HG03558 (cell line): ENCODE data around the gene RUNX1.
"Not testable (repeated sequence)": the region's sequence is repeated elsewhere in the genome, so short reads cannot be mapped to it uniquely, and the experiment has no call there.

Experiments used
- ATAC-seq: cut with Tn5 transposase; IDR thresholded peaks from one replicate; pipeline ENCODE4 v1.9.1; 2021; ENCODE audit warnings: moderate number of reproducible peaks; ENCODE audit not compliant: unreplicated experiment; ENCODE audit errors: extremely low read depth

RUNX1 gene

GRCh38 chr21:34805157-34805556, 243.9 kb downstream of the RUNX1 start:
- no peak for ATAC-seq

- not testable (repeated sequence) for ATAC-seq
These were observed 244.5 kb downstream of the RUNX1 start for GRCh38 chr21:34804584-34804983.

DNA sequence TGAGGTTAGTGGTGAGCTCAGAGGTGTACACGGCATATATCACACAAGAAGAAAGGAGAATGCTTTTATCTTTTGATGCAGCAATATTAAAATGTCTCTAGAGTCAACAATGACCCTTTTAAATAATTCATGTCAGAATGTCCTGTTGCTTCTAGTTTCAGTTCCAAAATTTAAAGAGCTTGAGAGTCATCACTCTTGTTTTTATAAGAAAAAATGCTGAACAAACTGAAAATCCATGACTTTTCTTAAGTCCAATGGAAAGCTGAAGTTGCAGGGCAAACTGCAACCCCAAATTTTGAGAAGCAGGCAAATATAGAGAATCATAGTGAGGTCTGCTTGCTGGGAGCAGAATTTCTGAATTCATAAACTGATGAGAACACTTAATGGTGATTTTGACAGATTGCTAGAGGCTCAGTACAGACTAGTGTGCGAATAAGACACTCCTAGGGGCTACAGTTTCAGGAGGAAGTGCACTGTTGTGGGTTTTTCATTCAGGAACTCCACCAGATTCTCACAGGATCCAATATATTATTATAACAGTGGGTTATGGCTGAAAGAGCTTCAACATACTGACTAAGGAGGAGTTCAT, 245.2 kb downstream of the RUNX1 start:
- ATAC-seq, result no peak

GRCh38 chr21:34802180-34802899, 246.8 kb downstream of the RUNX1 start:
- ATAC-seq, result no peak

DNA sequence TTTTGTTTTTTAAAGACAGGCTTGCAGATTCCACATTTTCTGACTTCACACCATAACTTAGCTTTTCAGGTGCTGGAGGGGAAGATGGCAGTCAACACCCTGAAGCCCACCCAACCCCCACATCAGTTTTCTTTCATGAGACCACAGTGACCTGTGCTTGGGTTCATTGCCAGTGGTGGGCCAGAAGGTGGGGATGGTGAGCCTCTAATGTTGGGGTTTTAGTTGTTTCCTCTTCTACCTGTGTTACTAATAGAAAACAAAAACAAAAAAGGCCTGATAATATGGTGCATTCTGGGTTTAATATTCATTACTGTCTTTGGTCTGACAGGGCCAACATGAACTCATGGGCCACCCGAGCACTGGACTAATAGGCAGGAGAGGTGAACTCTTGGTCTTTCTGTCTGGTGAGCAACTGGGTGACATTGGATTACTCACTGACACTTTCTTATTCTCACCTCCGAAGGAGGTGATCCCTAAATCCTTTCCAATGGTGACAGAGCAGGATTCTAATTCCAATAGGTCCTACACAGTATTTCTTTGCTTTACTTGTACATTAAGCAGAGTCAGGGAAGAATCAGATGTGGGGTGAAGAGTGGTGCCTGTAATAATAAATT, 247.5 kb downstream of the RUNX1 start:
- no peak for ATAC-seq

DNA sequence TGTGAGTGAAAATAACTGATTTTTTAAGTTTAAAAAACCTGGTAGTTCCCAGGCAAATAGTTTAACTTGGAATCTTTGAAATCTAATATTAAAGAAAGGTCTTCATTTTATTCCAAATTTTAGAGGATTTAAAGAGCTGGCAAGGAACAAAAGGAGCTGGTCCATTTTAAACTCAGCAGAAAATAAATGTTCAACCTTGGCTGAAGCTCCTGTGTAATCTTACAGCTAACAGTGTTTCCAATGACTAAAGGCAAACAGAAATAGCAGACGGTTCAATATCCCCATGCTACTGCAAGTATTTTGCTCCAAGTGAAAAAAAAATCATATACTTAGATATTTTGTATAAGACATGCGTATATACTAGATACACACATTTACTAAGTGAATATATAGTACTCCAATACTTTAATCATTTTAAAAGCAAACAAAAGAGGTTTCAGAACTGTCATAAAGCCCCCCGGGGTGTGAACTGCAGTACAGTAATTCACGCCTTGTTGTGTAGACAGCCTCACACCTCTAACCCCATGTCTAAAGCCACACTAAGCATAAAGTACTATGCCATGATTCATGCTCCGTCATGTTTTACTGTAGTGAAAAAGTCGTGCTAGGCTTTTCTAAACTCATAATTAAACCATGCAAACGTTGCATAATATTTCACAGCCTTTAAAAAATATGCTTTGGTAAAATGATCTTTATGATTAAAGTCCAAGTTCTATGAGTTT, 248.1 kb downstream of the RUNX1 start:
- ATAC-seq, result no peak

DNA sequence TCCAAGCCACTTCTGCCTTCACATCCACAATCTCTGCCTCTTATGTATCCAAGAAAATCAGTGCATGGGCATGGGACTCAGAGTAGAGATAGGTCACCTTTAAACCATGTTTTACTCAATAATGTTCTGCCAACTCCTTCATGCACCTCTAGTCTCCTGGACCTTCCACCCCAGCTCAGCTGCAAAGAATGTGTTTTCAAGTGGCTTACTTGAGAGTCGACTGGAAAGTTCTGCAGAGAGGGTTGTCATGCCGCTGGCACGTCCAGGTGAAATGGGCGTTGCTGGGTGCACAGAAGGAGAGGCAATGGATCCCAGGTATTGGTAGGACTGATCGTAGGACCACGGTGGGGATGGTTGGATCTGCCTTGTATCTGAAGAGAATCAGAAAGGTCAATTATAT, 250.0 kb downstream of the RUNX1 start:
- ATAC-seq, result no peak

GRCh38 chr21:34797921-34798535, 251.1 kb downstream of the RUNX1 start:
- no peak for ATAC-seq

DNA sequence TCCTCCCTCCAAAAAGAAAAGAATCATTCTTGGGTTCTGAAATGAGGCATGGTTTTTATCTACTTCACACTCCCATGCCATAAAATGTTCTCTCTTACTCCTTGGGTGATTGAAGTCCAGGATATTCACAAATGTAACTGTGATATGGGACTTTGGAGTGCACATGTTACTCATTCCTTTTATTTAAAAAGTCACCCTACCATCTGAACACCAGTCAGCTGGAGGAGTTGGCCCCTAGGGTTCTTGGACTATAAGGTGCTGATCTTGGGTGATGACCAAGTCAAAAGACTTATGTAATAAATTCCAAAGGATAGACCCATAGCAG, 251.9 kb downstream of the RUNX1 start:
- no peak for ATAC-seq

DNA sequence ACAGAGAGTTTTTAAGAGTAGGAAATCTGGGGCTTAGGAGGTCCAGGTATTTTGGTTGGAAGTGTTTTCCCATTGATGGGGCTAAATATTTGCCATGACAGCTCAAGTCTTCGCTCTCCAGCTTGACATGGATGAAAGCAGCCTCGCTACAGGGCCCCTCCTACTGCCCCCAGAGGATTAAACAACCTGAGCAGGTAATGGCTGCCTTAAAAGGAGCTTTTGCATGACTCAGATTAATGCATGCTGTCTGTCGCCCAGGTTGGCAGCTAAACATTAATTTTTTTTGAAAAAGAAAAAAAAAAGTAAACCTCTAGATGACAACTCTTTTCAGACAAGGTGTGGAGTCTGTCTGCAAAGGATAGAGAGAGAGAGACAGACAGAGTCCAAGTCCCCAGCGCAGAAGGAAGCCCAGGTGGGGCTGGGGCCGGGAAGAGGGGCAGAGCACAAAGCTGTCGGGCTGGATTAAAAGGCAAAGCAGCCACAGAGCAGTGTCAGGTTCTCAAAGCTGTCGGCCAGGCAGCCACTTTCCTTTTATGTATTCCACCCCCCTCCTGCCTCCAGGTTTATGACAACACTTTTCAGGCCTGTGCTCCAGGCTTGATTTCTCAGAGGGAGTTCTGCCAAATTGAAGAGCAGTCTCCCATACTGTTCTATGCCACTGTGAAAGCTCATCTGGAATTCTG, 252.4 kb downstream of the RUNX1 start:
- ATAC-seq, result no peak

DNA sequence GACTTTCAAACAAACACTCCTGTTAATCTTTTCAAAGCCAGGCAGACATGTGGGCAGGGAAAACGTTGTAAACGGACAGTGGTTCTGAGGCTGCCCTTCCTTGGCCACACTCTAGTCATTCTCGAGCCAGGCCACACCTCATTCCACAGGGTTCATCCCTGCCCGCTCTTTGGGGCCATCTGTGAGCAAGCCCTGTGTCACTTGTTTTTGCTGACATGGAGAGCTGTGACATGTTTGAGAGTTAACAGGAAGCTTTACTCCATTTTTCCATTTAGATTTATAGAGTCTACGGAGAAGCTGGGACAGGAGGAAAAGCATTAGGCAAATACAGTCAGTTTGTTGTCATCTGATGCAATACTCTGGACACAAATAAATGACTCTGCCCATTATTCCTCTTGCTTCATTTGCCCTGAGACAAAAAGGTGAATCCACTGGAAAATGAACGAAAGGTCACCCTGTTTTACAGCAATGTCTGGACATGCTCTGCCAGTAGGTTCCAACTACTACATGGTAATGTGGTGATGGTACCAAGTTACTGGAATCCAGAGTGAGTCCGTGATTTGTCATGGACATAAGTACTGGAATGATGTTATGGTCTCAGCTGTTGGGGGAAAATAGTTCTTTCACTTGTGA, 253.4 kb downstream of the RUNX1 start:
- ATAC-seq, result no peak

DNA sequence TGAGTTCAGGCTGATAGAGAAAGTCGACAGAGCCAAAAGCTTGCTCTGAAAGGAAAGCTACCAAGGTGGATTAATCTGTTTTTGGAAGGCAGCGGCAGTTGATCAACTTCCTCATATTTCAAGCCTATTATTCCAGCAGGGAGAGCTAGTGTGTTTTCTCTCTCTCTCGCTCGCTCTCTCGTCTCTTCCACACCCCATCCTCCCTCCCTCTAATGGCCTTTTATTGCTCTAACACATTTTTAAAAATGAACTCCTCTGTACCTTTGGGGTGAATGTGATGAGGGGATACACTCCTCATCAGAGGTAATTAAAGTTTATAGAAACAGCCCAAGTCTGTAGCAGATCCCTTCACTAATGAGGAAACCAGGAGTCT, 253.9 kb downstream of the RUNX1 start:
- ATAC-seq, result no peak

- no peak for ATAC-seq
These were observed 254.4 kb downstream of the RUNX1 start for GRCh38 chr21:34794686-34795085.

DNA sequence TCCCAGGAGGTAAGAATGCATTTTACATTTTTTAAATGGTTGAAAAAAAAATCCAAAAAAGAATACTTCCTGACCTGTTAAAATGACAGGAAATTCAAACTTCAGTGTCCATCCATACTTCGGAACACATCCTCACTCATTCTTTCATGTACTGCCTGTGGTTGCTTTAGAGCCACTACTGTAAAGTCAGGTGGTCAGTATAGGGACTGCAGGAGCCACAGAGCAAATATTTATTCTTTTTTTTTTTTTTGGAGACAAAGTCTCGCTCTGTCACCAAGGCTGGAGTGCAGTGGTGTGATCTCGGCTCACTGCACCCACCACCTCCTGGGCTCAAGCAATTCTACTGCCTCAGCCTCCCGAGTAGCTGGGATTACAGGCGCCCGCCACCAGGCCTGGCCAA, 255.6 kb downstream of the RUNX1 start:
- ATAC-seq, result no peak

DNA sequence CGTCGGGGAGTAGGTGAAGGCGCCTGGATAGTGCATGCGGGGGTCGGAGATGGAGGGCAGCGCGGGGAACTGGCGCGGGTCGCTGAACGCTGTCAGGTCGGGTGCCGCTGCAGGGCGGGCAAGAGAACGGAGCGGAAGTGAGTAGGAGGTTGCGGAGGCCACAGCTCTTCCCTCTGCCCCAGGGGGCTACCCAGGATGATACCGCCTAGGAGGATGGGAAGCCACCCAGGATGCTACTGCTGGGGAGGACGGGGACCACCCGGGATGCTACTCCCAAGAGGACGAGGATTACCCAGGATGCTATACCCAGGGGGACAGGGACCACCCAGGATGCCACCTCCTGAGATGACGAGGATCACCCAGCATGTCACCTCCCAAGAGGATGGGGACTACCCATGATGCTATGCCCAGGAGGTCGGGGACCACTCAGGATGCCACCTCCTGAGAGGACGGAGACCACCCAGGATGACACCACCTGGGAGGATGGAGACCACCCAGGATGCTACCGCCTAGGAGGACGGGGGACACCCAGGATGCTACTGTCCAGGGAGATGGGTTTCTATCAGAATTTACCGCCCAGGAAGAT, 256.5 kb downstream of the RUNX1 start:
- ATAC-seq, result no peak

- ATAC-seq, result no peak
These were observed 257.2 kb downstream of the RUNX1 start for GRCh38 chr21:34791776-34792503.

GRCh38 chr21:34790834-34791233, 258.3 kb downstream of the RUNX1 start:
- no peak for ATAC-seq

- ATAC-seq, result no peak
These were observed 258.8 kb downstream of the RUNX1 start for GRCh38 chr21:34790341-34790740.

DNA sequence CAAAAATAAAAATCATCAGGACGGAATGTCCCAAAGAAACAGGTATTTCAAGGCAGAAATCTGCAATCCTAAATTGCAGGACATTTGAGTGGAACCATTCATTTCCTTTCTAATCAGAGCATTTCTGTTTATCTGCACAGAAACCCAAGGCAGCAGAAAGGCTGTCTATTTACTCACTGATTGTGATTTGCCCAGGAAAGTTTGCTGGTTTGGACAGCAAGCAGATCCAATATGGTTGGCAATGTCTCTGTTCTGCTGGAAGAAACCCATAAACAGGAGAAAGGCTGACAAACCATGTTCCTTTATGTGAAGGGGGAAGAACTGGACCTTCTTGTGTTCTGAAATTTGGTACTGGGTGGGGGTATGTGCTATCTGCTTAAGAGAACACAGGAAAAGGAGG, 260.2 kb downstream of the RUNX1 start:
- ATAC-seq, result no peak
